PFSK-1 (cell line): ENCODE measurements around the gene LIPM.

Experiments
- FOXP2 ChIP-seq: optimal IDR thresholded peaks from 2 replicates; pipeline ENCODE3; 2011; ENCODE audit warnings: borderline replicate concordance, control low read depth, inconsistent platforms; ENCODE audit not compliant: insufficient read depth; ENCODE audit errors: extremely low read length, extremely low read depth
- POLR2AphosphoS5 ChIP-seq: IDR thresholded peaks from 2 replicates; pipeline ENCODE4 v1.6.1; 2012; ENCODE audit warnings: low read depth, mild to moderate bottlenecking, control low read depth, low read length, moderate library complexity
- SIN3A ChIP-seq: IDR thresholded peaks from 2 replicates; pipeline ENCODE4 v1.6.1; 2012; ENCODE audit warnings: mild to moderate bottlenecking, low read length, moderate library complexity, borderline replicate concordance; ENCODE audit not compliant: insufficient read depth
- TAF1 ChIP-seq: IDR thresholded peaks from 2 replicates; pipeline ENCODE4 v1.6.1; 2012; ENCODE audit warnings: low read length, control low read depth, borderline replicate concordance; ENCODE audit not compliant: insufficient read depth
- TF ChIP-seq, protein P1 (sequence below), 2 experiments: IDR thresholded peaks; 2 replicates each; pipeline versions ENCODE4 v1.6.1 to v1.8.0; 2011 to 2012; ENCODE audit warnings: low read depth in 2 of 2, low read length in 2 of 2, control low read depth in 1 of 2, inconsistent platforms in 1 of 2, mild to moderate bottlenecking in 1 of 2, moderate library complexity in 1 of 2; ENCODE audit not compliant: insufficient read depth in 1 of 2

DNA sequence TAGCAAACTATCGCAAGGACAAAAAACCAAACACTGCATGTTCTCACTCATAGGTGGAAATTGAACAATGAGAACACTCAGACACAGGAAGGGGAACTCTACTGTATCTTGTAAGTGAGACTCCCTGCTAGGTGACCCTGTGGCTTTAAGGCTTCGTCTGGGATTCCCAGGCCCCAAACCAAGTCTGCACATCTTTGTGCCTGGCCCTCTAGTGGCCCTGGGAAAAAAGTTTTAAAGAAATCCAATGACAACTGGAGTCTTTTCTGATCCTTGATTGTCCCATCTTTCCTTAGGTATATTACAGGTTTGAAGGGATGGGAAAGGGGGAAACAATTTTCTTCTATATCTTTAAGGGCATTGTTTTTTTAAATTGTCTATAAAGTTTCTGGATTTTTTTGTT lies 10.6 kb upstream of the LIPM start:
- TF ChIP-seq TAF1: no peak
- no peak for TF ChIP-seq POLR2AphosphoS5
- TF ChIP-seq, protein P1, sequence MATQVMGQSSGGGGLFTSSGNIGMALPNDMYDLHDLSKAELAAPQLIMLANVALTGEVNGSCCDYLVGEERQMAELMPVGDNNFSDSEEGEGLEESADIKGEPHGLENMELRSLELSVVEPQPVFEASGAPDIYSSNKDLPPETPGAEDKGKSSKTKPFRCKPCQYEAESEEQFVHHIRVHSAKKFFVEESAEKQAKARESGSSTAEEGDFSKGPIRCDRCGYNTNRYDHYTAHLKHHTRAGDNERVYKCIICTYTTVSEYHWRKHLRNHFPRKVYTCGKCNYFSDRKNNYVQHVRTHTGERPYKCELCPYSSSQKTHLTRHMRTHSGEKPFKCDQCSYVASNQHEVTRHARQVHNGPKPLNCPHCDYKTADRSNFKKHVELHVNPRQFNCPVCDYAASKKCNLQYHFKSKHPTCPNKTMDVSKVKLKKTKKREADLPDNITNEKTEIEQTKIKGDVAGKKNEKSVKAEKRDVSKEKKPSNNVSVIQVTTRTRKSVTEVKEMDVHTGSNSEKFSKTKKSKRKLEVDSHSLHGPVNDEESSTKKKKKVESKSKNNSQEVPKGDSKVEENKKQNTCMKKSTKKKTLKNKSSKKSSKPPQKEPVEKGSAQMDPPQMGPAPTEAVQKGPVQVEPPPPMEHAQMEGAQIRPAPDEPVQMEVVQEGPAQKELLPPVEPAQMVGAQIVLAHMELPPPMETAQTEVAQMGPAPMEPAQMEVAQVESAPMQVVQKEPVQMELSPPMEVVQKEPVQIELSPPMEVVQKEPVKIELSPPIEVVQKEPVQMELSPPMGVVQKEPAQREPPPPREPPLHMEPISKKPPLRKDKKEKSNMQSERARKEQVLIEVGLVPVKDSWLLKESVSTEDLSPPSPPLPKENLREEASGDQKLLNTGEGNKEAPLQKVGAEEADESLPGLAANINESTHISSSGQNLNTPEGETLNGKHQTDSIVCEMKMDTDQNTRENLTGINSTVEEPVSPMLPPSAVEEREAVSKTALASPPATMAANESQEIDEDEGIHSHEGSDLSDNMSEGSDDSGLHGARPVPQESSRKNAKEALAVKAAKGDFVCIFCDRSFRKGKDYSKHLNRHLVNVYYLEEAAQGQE (IDR thresholded peaks at IDR 0.05; ENCODE audit: insufficient read depth in 1 of 2, low read depth in 2 of 2, low read length in 2 of 2): no peak
- no peak for TF ChIP-seq SIN3A
- TF ChIP-seq FOXP2: no peak
